Calu3 (cell line): ENCODE measurements around the gene INSIG2. TPM values are rescaled to one million over a fixed set of nuclear protein-coding genes. Genes with fewer than 3 reads are reported as not detected.

Experiments used
- BruUV-seq: library from RNA; stranded (reverse); fragments of 400-500 nt; replicated peaks from 2 replicates; lab custom pipeline; 2021; lab: Mats Ljungman, UMichigan
- CTCF ChIA-PET: fragments of 300-600 bp; sonication (Branson Sonifier 250); formaldehyde crosslinking; loops from one replicate; lab custom pipeline; 2022; ENCODE audit warnings: antibody characterized with exemption; lab: Charles Lee
- DNase-seq: peaks from one replicate; pipeline ENCODE4 v3.0.0; 2022
- H3K27ac Mint-ChIP-seq: one replicate; pipeline ENCODE4 v1.8.0; 2022; ENCODE audit warnings: mixed read lengths; ENCODE audit not compliant: unreplicated experiment
- H3K27me3 Mint-ChIP-seq: one replicate; pipeline ENCODE4 v1.8.0; 2022; ENCODE audit warnings: mixed read lengths; ENCODE audit not compliant: unreplicated experiment
- H3K36me3 Mint-ChIP-seq: one replicate; pipeline ENCODE4 v1.8.0; 2022; ENCODE audit warnings: mild to moderate bottlenecking, moderate library complexity, mixed read lengths; ENCODE audit not compliant: insufficient read depth, unreplicated experiment
- H3K4me1 Mint-ChIP-seq: one replicate; pipeline ENCODE4 v1.8.0; 2022; ENCODE audit warnings: mild to moderate bottlenecking, low read depth, mixed read lengths; ENCODE audit not compliant: unreplicated experiment
- H3K4me3 Mint-ChIP-seq: one replicate; pipeline ENCODE4 v1.8.0; 2022; ENCODE audit warnings: mild to moderate bottlenecking, low read depth, moderate library complexity, mixed read lengths; ENCODE audit not compliant: unreplicated experiment
- H3K9me3 Mint-ChIP-seq: one replicate; pipeline ENCODE4 v1.8.0; 2022; ENCODE audit warnings: low read depth, mixed read lengths; ENCODE audit not compliant: unreplicated experiment
- intact Hi-C: fragments of 100-400 bp; cut with micrococcal nuclease; formaldehyde crosslinking; loops from one replicate; pipeline ENCODE4 v1.10.0; 2022; ENCODE audit not compliant: unreplicated experiment
- total RNA-seq: library from RNA; stranded (reverse); gene quantifications from 2 replicates; pipeline ENCODE4 v1.2.3, GENCODE V29; 2022
- TF ChIP-seq, protein P1 (sequence below): fragments of 200-600 bp; IDR thresholded peaks from one replicate; pipeline ENCODE4 v1.8.0; 2022; ENCODE audit warnings: antibody characterized with exemption; ENCODE audit not compliant: unreplicated experiment

Gene INSIG2
- total RNA-seq, 1 experiment from 2014 or later, result 67.1 TPM

DNA sequence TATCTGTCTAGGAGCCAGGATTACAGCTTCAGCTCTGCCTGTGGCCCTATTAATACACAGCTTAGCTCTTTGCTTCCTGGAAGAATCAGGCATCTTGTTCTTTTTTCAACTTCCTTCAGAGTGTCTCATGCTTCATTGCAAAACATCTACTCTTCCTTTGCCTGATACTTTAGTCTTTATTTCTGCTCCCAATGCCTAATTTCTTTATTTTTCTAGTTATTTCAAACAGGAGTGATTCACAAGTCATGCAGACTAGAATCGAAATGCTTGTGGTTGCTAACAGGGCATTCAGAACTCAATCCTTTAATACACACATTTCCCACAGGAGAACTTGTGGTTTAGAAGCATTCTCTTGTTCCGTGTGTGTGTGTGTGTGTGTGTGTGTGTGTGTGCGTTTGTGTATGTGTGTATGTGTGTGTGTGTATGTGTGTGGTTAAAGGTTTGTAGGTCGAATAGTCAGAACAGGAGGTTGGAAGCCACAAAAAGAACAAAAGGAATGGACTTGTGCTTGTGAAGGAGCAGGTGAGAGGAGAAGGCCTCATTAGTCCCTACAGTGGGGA is 28.3 kb upstream of the INSIG2 start:
- intact Hi-C loops, result no loop called here
- no TSS peak for BruUV-seq
- Mint-ChIP-seq H3K27me3 (no peaks in the 10 kb centered on the region), H3K27ac (no peak overlapping the region), H3K36me3 (no peaks in the 10 kb centered on the region), H3K9me3 (no peaks in the 10 kb centered on the region), H3K4me1 (peaks cover 46% of the 10 kb centered on the region), H3K4me3 (no peak overlapping the region)
- CTCF ChIA-PET, result interaction anchor here (0.6 to 1.5 kb wide), 7 partner anchors 13 to 695 kb away, joined by 3 to 7 read pairs (median 3); no protein-coding TSS in a partner anchor
- TF ChIP-seq, protein P1, sequence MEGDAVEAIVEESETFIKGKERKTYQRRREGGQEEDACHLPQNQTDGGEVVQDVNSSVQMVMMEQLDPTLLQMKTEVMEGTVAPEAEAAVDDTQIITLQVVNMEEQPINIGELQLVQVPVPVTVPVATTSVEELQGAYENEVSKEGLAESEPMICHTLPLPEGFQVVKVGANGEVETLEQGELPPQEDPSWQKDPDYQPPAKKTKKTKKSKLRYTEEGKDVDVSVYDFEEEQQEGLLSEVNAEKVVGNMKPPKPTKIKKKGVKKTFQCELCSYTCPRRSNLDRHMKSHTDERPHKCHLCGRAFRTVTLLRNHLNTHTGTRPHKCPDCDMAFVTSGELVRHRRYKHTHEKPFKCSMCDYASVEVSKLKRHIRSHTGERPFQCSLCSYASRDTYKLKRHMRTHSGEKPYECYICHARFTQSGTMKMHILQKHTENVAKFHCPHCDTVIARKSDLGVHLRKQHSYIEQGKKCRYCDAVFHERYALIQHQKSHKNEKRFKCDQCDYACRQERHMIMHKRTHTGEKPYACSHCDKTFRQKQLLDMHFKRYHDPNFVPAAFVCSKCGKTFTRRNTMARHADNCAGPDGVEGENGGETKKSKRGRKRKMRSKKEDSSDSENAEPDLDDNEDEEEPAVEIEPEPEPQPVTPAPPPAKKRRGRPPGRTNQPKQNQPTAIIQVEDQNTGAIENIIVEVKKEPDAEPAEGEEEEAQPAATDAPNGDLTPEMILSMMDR, result no peak
- no peak for DNase-seq

DNA sequence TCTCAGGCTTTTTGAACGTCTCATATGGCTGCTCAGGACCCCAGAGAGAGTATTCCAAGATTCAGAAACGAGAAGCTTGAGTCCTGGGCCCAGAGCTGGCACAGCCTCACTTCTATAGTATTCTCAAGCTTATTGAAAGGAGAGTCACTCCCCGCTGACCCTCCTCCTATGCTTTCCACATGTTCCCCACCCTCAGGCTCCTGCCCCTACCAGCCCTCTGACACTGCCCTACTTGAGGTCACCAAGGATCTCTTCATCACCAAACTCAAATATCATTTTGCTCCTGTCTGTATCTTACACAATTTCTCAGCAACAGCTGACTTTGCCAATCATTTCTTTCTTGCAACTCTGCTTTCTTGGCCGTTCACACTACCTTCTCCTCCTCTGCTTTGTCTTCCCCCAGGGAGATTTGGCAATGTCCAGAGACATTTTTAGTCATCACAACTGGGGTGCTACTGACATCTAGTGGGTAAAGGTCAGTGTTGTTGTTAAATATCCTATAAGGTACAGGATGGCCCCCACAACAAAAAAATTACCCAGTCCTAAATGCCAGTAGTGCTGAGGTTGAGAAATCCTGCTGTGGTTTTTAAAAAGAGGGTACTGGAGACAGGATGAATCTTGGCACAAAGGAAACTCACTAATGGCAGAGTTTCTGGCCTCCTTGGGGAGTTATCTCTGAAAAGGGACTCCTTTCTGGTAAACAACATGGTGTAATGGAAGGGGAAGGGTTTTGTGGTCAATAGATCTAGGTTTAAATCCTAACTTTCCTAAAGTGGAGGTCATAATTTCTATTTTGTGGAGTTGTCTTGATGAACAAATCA is 26.9 kb upstream of the INSIG2 start:
- BruUV-seq, result no TSS peak

DNA sequence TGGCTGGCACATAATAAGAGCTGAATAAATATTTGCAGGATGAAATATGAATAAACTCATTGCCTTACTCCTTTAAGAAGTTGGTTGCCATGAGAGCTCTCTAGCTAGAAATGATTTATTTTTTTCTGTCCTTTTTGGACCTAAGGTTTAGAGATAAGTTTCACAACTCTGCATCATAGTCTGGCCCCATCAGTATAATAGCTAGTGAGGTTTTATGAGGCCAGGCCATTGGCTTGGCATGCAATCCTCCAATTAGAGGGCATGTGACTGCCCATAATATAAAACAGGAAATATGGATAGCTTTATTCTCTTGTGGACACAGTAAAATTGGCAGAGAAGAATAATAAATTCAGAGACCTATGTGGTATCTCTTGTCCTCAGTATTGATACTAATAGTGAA is 26.2 kb upstream of the INSIG2 start:
- CTCF ChIA-PET, result interaction anchor here (1.0 to 2.5 kb wide), 2 partner anchors 14 to 23 kb away, joined by 6 to 7 read pairs; no protein-coding TSS in a partner anchor
- H3K27me3 Mint-ChIP-seq, result no peaks in the 10 kb centered on the region
- TF ChIP-seq, protein P1, result no peak
- intact Hi-C loops, result no loop called here
- BruUV-seq, result no TSS peak
- H3K4me1 Mint-ChIP-seq, result peaks cover 50% of the 10 kb centered on the region
- no peak for DNase-seq
- H3K27ac Mint-ChIP-seq, result no peak overlapping the region
- no peaks in the 10 kb centered on the region for H3K9me3 Mint-ChIP-seq
- H3K36me3 Mint-ChIP-seq, result no peaks in the 10 kb centered on the region
- H3K4me3 Mint-ChIP-seq, result no peak overlapping the region

More for the DNA sequence above, 26.9 kb upstream of the INSIG2 start:
- no peaks in the 10 kb centered on the region for H3K27me3 Mint-ChIP-seq
- intact Hi-C loops, result loop anchor here (1.0 kb wide), 2 partner anchors 15 to 29 kb away; no protein-coding TSS in a partner anchor
- CTCF ChIA-PET, result interaction anchor here (0.5 to 2.5 kb wide), 5 partner anchors 15 to 488 kb away, joined by 3 to 7 read pairs (median 5); no protein-coding TSS in a partner anchor
- DNase-seq, result peak; percentile 52
- H3K4me1 Mint-ChIP-seq, result peaks cover 48% of the 10 kb centered on the region
- TF ChIP-seq, protein P1, result peak; percentile 42
- no peaks in the 10 kb centered on the region for H3K9me3 Mint-ChIP-seq
- no peaks in the 10 kb centered on the region for H3K36me3 Mint-ChIP-seq
- H3K27ac Mint-ChIP-seq, result no peak overlapping the region
- no peak overlapping the region for H3K4me3 Mint-ChIP-seq

DNA sequence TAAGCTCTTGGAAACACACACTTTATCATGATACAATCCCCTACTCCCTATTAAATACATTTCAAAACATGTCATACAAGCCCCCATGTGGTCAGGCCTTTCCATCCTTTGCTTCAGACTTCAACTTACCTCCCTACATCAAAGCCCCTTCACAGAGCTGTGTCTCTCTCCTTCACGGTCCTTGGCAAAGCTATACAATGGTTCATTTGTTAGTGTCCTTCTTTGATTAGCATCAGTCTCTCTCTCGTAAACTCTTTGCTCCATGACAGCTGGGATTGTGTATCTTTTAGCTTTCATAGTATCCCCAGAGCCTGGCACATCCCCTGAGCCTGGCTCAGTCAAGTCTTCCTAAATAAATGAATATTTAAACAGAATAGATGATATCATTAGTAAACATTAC is 25.6 kb upstream of the INSIG2 start:
- Mint-ChIP-seq H3K27ac (no peak overlapping the region), H3K9me3 (no peaks in the 10 kb centered on the region), H3K4me1 (peaks cover 50% of the 10 kb centered on the region), H3K27me3 (no peaks in the 10 kb centered on the region), H3K4me3 (no peak overlapping the region), H3K36me3 (no peaks in the 10 kb centered on the region)
- intact Hi-C loops, result no loop called here
- DNase-seq, result no peak
- CTCF ChIA-PET, result interaction anchor here (1.0 to 2.5 kb wide), 2 partner anchors 15 to 23 kb away, joined by 6 to 7 read pairs; no protein-coding TSS in a partner anchor
- TF ChIP-seq, protein P1, result no peak
- no TSS peak for BruUV-seq
